H1 (cell line): ENCODE measurements around the gene AICDA. TPM values are rescaled to one million over a fixed set of nuclear protein-coding genes. Genes with fewer than 3 reads are reported as not detected.

Experiments
- CTCF ChIA-PET: fragments of 300-600 bp; sonication (Branson Sonifier 250); formaldehyde crosslinking; loops from one replicate; lab custom pipeline; 2021; ENCODE audit not compliant: partially characterized antibody; lab: Charles Lee
- POLR2A ChIA-PET: fragments of 300-600 bp; sonication (Branson Sonifier 250); formaldehyde crosslinking; loops from one replicate; lab custom pipeline; 2021; ENCODE audit warnings: inconsistent platforms; ENCODE audit not compliant: partially characterized antibody; lab: Charles Lee
- DNase-seq, 2 experiments: peaks; one replicate each; pipeline versions ENCODE4 v3.0.0 to v3.0.0-alpha.2; 2010 to 2022; ENCODE audit warnings: low spot score in 2 of 2, low read depth in 1 of 2, mixed read lengths in 1 of 2
- FAIRE-seq: peaks from 2 replicates; lab custom pipeline; 2011; peaks lifted over from hg19 to GRCh38; lab: Jason Lieb, UNC
- H2AFZ ChIP-seq: 2 replicates; pipeline ENCODE4 v1.8.1; 2012; ENCODE audit warnings: low read length, inconsistent platforms
- H2AK5ac ChIP-seq: 2 replicates; pipeline ENCODE4 v1.6.1; 2013; ENCODE audit warnings: low read depth, low read length
- H2BK120ac ChIP-seq: replicated peaks from 2 replicates; pipeline ENCODE3; 2013; ENCODE audit warnings: low read depth, low read length, inconsistent platforms
- H2BK12ac ChIP-seq: 2 replicates; pipeline ENCODE4 v1.6.1; 2013; ENCODE audit warnings: low read depth, low read length
- H2BK15ac ChIP-seq: 2 replicates; pipeline ENCODE4 v1.6.1; 2013; ENCODE audit warnings: low read length
- H2BK20ac ChIP-seq: 2 replicates; pipeline ENCODE4 v1.6.1; 2013; ENCODE audit warnings: low read length
- H2BK5ac ChIP-seq: 2 replicates; pipeline ENCODE4 v1.6.1; 2013; ENCODE audit warnings: low read depth, low read length
- H3K14ac ChIP-seq: 2 replicates; pipeline ENCODE4 v1.6.1; 2013; ENCODE audit warnings: inconsistent platforms; ENCODE audit not compliant: insufficient read length
- H3K18ac ChIP-seq: 2 replicates; pipeline ENCODE4 v1.6.1; 2013; ENCODE audit warnings: low read length; ENCODE audit errors: extremely low read depth
- H3K23ac ChIP-seq: 2 replicates; pipeline ENCODE4 v1.6.1; 2013; ENCODE audit warnings: inconsistent platforms; ENCODE audit not compliant: insufficient read length
- H3K23me2 ChIP-seq: 2 replicates; pipeline ENCODE4 v1.6.1; 2013; ENCODE audit warnings: low read depth, low read length
- H3K27ac ChIP-seq: 2 replicates; pipeline ENCODE4 v1.6.1; 2011; ENCODE audit warnings: low read depth, low read length, inconsistent platforms
- H3K27me3 ChIP-seq, 4 experiments: replicated peaks in 1 of 4; 1 replicate in 1 of 4; 2 replicates in 3 of 4; pipeline versions ENCODE4 v1.6.1 to v1.8.1; 2011 to 2013; ENCODE audit warnings: low read length in 3 of 4, mild to moderate bottlenecking in 3 of 4, inconsistent platforms in 2 of 4, mixed read lengths in 2 of 4, moderate library complexity in 1 of 4; ENCODE audit not compliant: control insufficient read depth in 3 of 4, insufficient read depth in 3 of 4; ENCODE audit errors: extremely low read depth in 1 of 4
- H3K36me3 ChIP-seq, 4 experiments: 2 replicates each; pipeline versions ENCODE4 v1.6.1 to v1.8.1; 2011 to 2013; ENCODE audit warnings: mild to moderate bottlenecking in 4 of 4, low read length in 3 of 4, moderate library complexity in 2 of 4, control low read depth in 1 of 4, inconsistent platforms in 1 of 4; ENCODE audit not compliant: insufficient read depth in 4 of 4, control insufficient read depth in 2 of 4
- H3K4ac ChIP-seq: replicated peaks from 2 replicates; pipeline ENCODE3; 2013; ENCODE audit warnings: low read length, low read depth, mixed read lengths, inconsistent platforms; ENCODE audit not compliant: insufficient read length
- H3K4me1 ChIP-seq, 4 experiments: replicated peaks in 1 of 4; 1 replicate in 1 of 4; 2 replicates in 3 of 4; pipeline versions ENCODE4 v1.6.1 to v1.8.1; 2011 to 2013; ENCODE audit warnings: low read length in 3 of 4, inconsistent platforms in 2 of 4, mixed read lengths in 1 of 4; ENCODE audit not compliant: insufficient read depth in 4 of 4, control insufficient read depth in 3 of 4
- H3K4me2 ChIP-seq, 2 experiments: 2 replicates each; pipeline versions ENCODE4 v1.6.1 to v1.8.1; 2011 to 2013; ENCODE audit warnings: low read depth in 2 of 2, low read length in 2 of 2, control low read depth in 1 of 2, inconsistent platforms in 1 of 2, mild to moderate bottlenecking in 1 of 2; ENCODE audit not compliant: insufficient read depth in 1 of 2
- H3K4me3 ChIP-seq, 4 experiments: fragments of 200-600, 300-600 bp in 1 of 4; sonication (generic), shearing (Covaris generic), sonication (Bioruptor Twin) in 1 of 4; 2 replicates each; pipeline versions ENCODE4 v1.5.1 to v1.8.1; 2011 to 2016; ENCODE audit warnings: low read length in 4 of 4, low read depth in 3 of 4, control low read depth in 2 of 4, inconsistent platforms in 2 of 4, mild to moderate bottlenecking in 2 of 4, mixed read lengths in 1 of 4, moderate library complexity in 1 of 4; ENCODE audit not compliant: insufficient read depth in 2 of 4; ENCODE audit errors: extremely low read depth in 1 of 4
- H3K56ac ChIP-seq: replicated peaks from 2 replicates; pipeline ENCODE3; 2013; ENCODE audit warnings: low read depth, mild to moderate bottlenecking, mixed read lengths, low read length, inconsistent platforms; ENCODE audit not compliant: insufficient read length
- H3K79me1 ChIP-seq: 2 replicates; pipeline ENCODE4 v1.6.1; 2013; ENCODE audit warnings: low read depth, low read length, control low read depth
- H3K79me2 ChIP-seq, 2 experiments: 2 replicates each; pipeline versions ENCODE4 v1.6.1 to v1.8.1; 2012 to 2013; ENCODE audit warnings: low read length in 2 of 2, mild to moderate bottlenecking in 2 of 2, inconsistent platforms in 1 of 2; ENCODE audit not compliant: insufficient read depth in 2 of 2, control insufficient read depth in 1 of 2
- H3K9ac ChIP-seq, 4 experiments: replicated peaks in 1 of 4; 1 replicate in 1 of 4; 2 replicates in 3 of 4; pipeline versions ENCODE4 v1.6.1 to v1.8.1; 2011 to 2013; ENCODE audit warnings: low read depth in 3 of 4, low read length in 3 of 4, control low read depth in 2 of 4, mild to moderate bottlenecking in 2 of 4, moderate library complexity in 2 of 4, inconsistent platforms in 1 of 4; ENCODE audit errors: extremely low read depth in 1 of 4
- H3K9me3 ChIP-seq, 2 experiments: 2 replicates each; pipeline versions ENCODE4 v1.6.1 to v1.8.1; 2012 to 2013; ENCODE audit warnings: mild to moderate bottlenecking in 2 of 2, moderate library complexity in 2 of 2, control low read depth in 1 of 2, inconsistent platforms in 1 of 2, low read depth in 1 of 2, low read length in 1 of 2, mixed read lengths in 1 of 2; ENCODE audit not compliant: insufficient read depth in 2 of 2
- H4K20me1 ChIP-seq, 2 experiments: replicated peaks in 1 of 2; 2 replicates each; pipeline versions ENCODE3 to v1.8.1; 2011 to 2013; ENCODE audit warnings: inconsistent platforms in 2 of 2, low read length in 2 of 2, mild to moderate bottlenecking in 1 of 2; ENCODE audit not compliant: insufficient read depth in 2 of 2, control insufficient read depth in 1 of 2
- H4K5ac ChIP-seq: 2 replicates; pipeline ENCODE4 v1.6.1; 2013; ENCODE audit warnings: low read length, low read depth, mixed read lengths, inconsistent platforms; ENCODE audit not compliant: insufficient read length
- H4K8ac ChIP-seq: 2 replicates; pipeline ENCODE4 v1.8.0; 2013; ENCODE audit warnings: mild to moderate bottlenecking, moderate library complexity, low read length, inconsistent platforms; ENCODE audit not compliant: insufficient read depth; ENCODE audit errors: extremely low read depth
- H4K91ac ChIP-seq: replicated peaks from 2 replicates; pipeline ENCODE3; 2013; ENCODE audit warnings: low read length, mixed read lengths, inconsistent platforms; ENCODE audit not compliant: insufficient read length
- BRCA1 ChIP-seq: IDR thresholded peaks from 2 replicates; pipeline ENCODE4 v1.6.1; 2012; ENCODE audit warnings: low read depth, low read length, improper control_type of control experiment
- JUN ChIP-seq: IDR thresholded peaks from 2 replicates; pipeline ENCODE4 v1.6.1; 2011; ENCODE audit warnings: low read depth, mild to moderate bottlenecking, improper control_type of control experiment, low read length
- POLR2A ChIP-seq, 2 experiments: IDR thresholded peaks; 1 replicate in 1 of 2; 2 replicates in 1 of 2; pipeline ENCODE4 v1.6.1; 2011; ENCODE audit warnings: low read depth in 2 of 2, low read length in 2 of 2, mild to moderate bottlenecking in 2 of 2; ENCODE audit errors: control extremely low read depth in 1 of 2
- SIRT6 ChIP-seq: IDR thresholded peaks from one replicate; pipeline ENCODE4 v1.7.1; 2012; ENCODE audit warnings: low read length, inconsistent platforms
- WGBS, 2 experiments: shearing (Covaris generic) in 1 of 2; methylation state at CpG; one replicate each; pipeline versions ENCODE4 v1.1.6 to v1.1.7; 2013 to 2015; ENCODE audit warnings: low lambda C conversion rate in 2 of 2, mixed read lengths in 2 of 2, inconsistent platforms in 1 of 2, low coverage in 1 of 2, missing lambda C conversion rate in 1 of 2; ENCODE audit not compliant: insufficient replicate concordance in 2 of 2, insufficient coverage in 1 of 2, insufficient read length in 1 of 2; ENCODE audit errors: extremely low coverage in 1 of 2, missing lambda C conversion rate in 1 of 2; 5-methylcytosine and 5-hydroxymethylcytosine counted together
- polyA plus RNA-seq, 7 experiments: library from polyadenylated mRNA; depleted of rRNA in 3 of 7; stranded (reverse) in 5 of 7; unstranded in 2 of 7; fragments of >200 nt in 5 of 7; fragments of 200-250 nt in 2 of 7; gene quantifications; 1 replicate in 5 of 7; 2 replicates in 1 of 7; 4 replicates in 1 of 7; pipeline versions ENCODE4 v1.2.1 to v1.2.3, GENCODE V29; 2011 to 2013; ENCODE audit warnings: missing spikeins in 2 of 7, mixed read lengths in 2 of 7
- total RNA-seq: library from RNA; stranded (reverse); fragmentation: NEBNext Ultra II Directional; extraction: Animal tissue kit (Norgen Biotek cat#: 25700); gene quantifications from 2 replicates; pipeline ENCODE4 v1.2.1, GENCODE V29; 2021

The AICDA gene
- total and polyA plus RNA-seq, 2 of the 8 experiments (the other 6 are each of a cell fraction or from before 2014, with no cell fraction given), result not detected

- no peaks in the 10 kb centered on the region for H4K20me1 ChIP-seq
- POLR2A ChIA-PET, result no interaction called here
- no peak overlapping the region for H3K4me2 ChIP-seq
- H2AFZ ChIP-seq, result no peak overlapping the region
- no peak overlapping the region for H4K8ac ChIP-seq
- H3K23me2 ChIP-seq, result no peaks in the 10 kb centered on the region
- peak overlapping the region in 2 of 4 experiments; percentile 8 to 15; a peak in 1 of 7 replicates for H3K9ac ChIP-seq
- no peaks in the 10 kb centered on the region; a peak in 1 of 4 replicates for H3K9me3 ChIP-seq
- DNase-seq (no peak), FAIRE-seq (no peak)
- H3K23ac ChIP-seq, result no peak overlapping the region
- H3K56ac ChIP-seq, result no peak overlapping the region
- WGBS, 2 experiments, result 85% methylated on average over 4 of the region's 4 CpGs; no CpG with 5 or more reads in 1 of the 2 experiments
- no peaks in the 10 kb centered on the region for H3K79me2 ChIP-seq
- no peaks in the 10 kb centered on the region; a peak in 1 of 7 replicates for H3K27me3 ChIP-seq
- H3K79me1 ChIP-seq, result no peaks in the 10 kb centered on the region
- CTCF ChIA-PET, result interaction anchor here (1.7 kb wide), 1 partner anchor 10 kb away, joined by 4 read pairs; no protein-coding TSS in a partner anchor
- H4K91ac ChIP-seq, result no peak overlapping the region
- H3K14ac ChIP-seq, result no peak overlapping the region
- no peak overlapping the region for H2BK15ac ChIP-seq
- H3K18ac ChIP-seq, result no peak overlapping the region
- H2BK5ac ChIP-seq, result no peak overlapping the region
- no peak overlapping the region for H3K4ac ChIP-seq
- no peak overlapping the region for H2BK20ac ChIP-seq
- no peak overlapping the region for H3K27ac ChIP-seq
- H3K36me3 ChIP-seq, result no peaks in the 10 kb centered on the region
- H3K4me3 ChIP-seq, result no peak overlapping the region
- no peak overlapping the region for H2BK120ac ChIP-seq
- H2AK5ac ChIP-seq, result no peak overlapping the region
- no peak overlapping the region for H2BK12ac ChIP-seq
- no peak overlapping the region for H4K5ac ChIP-seq
- peaks cover 2 to 18% (median 9%) of the 10 kb centered on the region in 4 experiments; a peak in 4 of 7 replicates for H3K4me1 ChIP-seq
- TF ChIP-seq POLR2A (IDR thresholded peaks at IDR 0.05; ENCODE audit: control extremely low read depth in 1 of 2, low read depth in 2 of 2, low read length in 2 of 2) (no peak), JUN (no peak), BRCA1 (no peak), SIRT6 (no peak)
These were observed 26.3 kb upstream of the AICDA start for GRCh38 chr12:8638951-8639350.
